LHCN-M2 (cell line): ENCODE data around the gene TCTA. TPM values are rescaled to one million over a fixed set of nuclear protein-coding genes. Genes with fewer than 3 reads are reported as not detected.

Source experiments
- DNase-seq: peaks from one replicate; pipeline ENCODE4 v3.0.0-alpha.2; 2012; ENCODE audit warnings: low read depth
- total RNA-seq: library from RNA; depleted of rRNA; stranded (reverse); fragments of >200 nt; gene quantifications from 2 replicates; pipeline ENCODE4 v1.2.3, GENCODE V29; 2014; rRNA removed

The TCTA gene
- total RNA-seq, 1 experiment from 2014 or later: 50.1 TPM

DNA sequence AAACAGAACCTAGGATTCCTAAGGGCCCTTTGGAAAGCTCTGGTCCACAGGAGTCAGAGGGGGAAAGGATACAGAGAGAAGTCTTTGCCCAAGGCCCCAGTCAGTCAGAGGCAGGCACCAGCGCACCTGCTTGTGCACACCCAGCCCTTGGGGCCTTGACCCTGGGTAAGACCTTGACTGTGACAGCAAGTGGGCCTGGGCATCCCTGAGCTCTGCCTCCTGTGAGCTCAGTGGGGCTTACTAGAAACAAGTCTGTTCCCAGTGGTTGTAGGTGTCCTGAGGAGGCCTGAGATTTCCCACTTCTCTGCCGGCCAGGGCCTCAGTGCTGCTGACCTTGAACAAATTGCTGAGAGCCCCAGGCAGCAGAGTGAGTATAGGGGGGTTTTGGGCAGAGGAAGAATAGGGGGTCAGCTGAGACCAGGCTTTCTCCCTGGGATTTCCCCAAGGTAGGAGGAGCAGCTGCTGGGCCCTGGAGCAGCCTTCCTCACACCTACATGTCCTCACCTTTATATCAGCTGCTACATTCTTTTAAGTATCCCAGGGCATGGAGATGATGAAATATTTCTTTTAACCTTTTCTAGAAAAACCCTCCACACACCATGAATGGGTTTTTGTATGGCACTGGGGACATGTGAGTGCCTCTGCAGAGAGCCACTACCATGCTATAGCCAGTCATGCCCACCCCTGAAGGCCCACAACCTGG lies 48.1 kb downstream of the TCTA start:
- no peak for DNase-seq

DNA sequence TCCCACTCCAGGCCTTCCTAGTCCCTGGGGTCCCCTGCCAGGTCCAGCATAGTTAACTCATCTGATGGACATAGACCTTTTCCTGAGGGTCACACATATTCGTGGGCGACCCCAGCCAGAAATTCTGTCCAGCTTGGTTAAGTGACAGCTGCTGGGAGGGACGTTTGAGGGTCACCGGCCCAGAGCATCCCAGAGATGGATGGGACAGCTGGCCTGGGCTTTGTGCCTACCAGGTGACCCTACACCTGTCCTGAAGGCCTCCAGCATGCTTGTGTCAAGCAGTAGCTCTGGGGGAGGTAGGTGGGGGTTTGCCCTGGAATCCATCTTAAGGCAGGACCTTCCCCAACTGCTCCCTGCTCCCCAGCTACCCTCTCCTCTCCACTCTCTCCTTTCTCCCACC lies 48.7 kb downstream of the TCTA start:
- DNase-seq: no peak

DNA sequence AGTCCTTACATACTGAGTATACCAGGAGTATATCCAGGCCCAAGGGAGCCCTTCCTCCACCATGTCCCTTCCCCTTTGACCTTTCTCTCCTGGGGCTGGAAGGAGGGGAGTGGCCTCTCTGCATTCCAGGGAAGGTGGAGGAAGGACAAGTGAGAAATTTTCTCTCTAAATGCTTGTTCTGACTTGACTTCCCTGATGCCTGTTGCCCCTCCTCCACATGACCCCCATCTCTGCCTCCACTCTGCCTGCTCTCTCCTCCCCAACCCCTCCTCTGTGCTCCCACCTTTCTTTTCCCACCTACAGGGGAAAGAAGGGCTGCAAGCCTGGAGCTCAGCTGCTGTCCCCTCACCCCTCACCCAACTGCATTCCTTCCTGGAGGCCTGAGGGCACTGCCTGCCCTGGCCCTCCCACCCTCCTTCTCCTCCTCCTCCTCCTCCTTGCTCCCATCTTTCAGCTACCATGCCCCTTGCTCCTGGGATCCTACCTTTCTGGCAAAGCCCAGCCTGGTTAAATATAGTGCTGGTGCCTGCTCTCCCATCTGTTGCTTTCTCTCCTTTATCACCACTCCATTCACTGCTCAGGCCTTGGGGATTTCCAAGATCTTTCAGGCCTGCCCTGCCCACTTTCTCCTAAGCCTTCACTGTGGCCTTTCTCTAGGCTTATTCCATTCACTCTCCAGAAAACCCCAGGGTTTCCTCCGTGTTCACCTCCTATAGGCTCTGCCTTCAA lies 49.4 kb downstream of the TCTA start:
- DNase-seq: peak; percentile 38

GRCh38 chr3:49462222-49462621 lies 50.0 kb downstream of the TCTA start:
- DNase-seq: peak; percentile 63

- DNase-seq: no peak
Observed at GRCh38 chr3:49465270-49466034, 53.2 kb downstream of the TCTA start.

Other genes with a start within 250 kb of the TCTA start
- 43.7 and 44.3 TPM in 2 replicates for gene CCDC71, start 246.1 kb upstream of the TCTA start, total RNA-seq
- gene KLHDC8B, start 240.8 kb upstream of the TCTA start, total RNA-seq: 17.1 and 19.1 TPM in 2 replicates
- 0.71 and 1.3 TPM in 2 replicates for gene C3orf62, start 135.2 kb upstream of the TCTA start, total RNA-seq
- gene USP4, start 72.4 kb upstream of the TCTA start, total RNA-seq: 8.5 and 11.0 TPM in 2 replicates
- gene GPX1, start 54.1 kb upstream of the TCTA start, total RNA-seq: 377 and 434 TPM in 2 replicates
- 706 and 885 TPM in 2 replicates for gene RHOA, start 447 bp upstream of the TCTA start, total RNA-seq
- 0.11 and 0.71 TPM in 2 replicates for gene AMT, start 10.1 kb downstream of the TCTA start, total RNA-seq
- gene NICN1, start 16.9 kb downstream of the TCTA start, total RNA-seq: 3.4 and 7.2 TPM in 2 replicates
- gene DAG1, start 57.8 kb downstream of the TCTA start, total RNA-seq: 60.9 and 90.8 TPM in 2 replicates
- gene BSN, start 142.1 kb downstream of the TCTA start, total RNA-seq: 0.13 and 0.17 TPM in 2 replicates